ENCODE measurements around the gene AVPI1. TPM values are rescaled to one million over a fixed set of nuclear protein-coding genes. Genes with fewer than 3 reads are reported as not detected.
"Not testable (repeated sequence)": the region's sequence is repeated elsewhere in the genome, so short reads cannot be mapped to it uniquely, and the experiment has no call there.

AVPI1 gene
- total and polyA plus RNA-seq, 3 experiments from 2014 or later, result 2.3 to 3.1 (median 2.3) TPM

GRCh38 chr10:97684866-97685394, 2.1 kb downstream of the AVPI1 start:
- no peaks in the 10 kb centered on the region for H3K9me3 ChIP-seq (ENCODE audit: low read length)
- no peaks in the 10 kb centered on the region for H3K27me3 Mint-ChIP-seq
- CTCF ChIA-PET, result interaction anchor here (0.8 to 1.6 kb wide), 3 partner anchors 24 to 107 kb away, joined by 3 to 5 read pairs (median 4); no protein-coding TSS in a partner anchor
- H3K27ac Mint-ChIP-seq, result peak overlapping the region in 3 of 8 donors; percentile 22 to 87 (median 25)
- peak overlapping the region; percentile 4 for H3K4me3 ChIP-seq (ENCODE audit: low read length)
- H3K27ac ChIP-seq (ENCODE audit: low read depth, low read length), result no peak overlapping the region
- POLR2A ChIA-PET, result no interaction called here
- H3K4me1 ChIP-seq (ENCODE audit: insufficient read depth, low read length), result peaks cover 26% of the 10 kb centered on the region
- H3K36me3 Mint-ChIP-seq, result peaks cover 0 to 1% (median 0%) of the 10 kb centered on the region in 3 donors
- H3K4me1 Mint-ChIP-seq, result peaks cover 14 to 33% (median 25%) of the 10 kb centered on the region in 3 donors
- H3K36me3 ChIP-seq (ENCODE audit: insufficient read depth, low read length), result no peaks in the 10 kb centered on the region
- no peak for DNase-seq
- peak overlapping the region in 5 of 7 donors; percentile 27 to 91 (median 40) for H3K4me3 Mint-ChIP-seq
- no peaks in the 10 kb centered on the region for H3K27me3 ChIP-seq (ENCODE audit: insufficient read depth, low read length, poor library complexity, severe bottlenecking)
- H3K9me3 Mint-ChIP-seq, result no peaks in the 10 kb centered on the region

DNA sequence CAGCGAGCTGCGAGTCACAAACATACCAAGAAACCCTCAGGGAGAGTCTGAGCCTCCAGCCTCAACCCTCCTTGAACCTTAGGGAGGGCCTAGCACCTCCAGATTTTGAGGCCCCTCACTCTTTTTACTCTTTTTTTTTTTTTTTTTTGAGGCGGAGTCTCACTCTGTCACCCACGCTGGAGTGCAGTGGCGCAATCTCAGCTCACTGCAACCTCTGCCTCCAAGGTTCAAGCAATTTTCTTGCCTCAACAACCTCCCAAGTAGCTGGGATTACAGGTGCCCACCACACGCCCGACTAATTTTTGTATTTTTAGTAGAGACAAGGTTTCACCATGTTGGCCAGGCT, 2.7 kb downstream of the AVPI1 start:
- H3K27me3 Mint-ChIP-seq; H3K27ac ChIP-seq (ENCODE audit: low read depth, low read length); POLR2A ChIA-PET; H3K4me3 ChIP-seq (ENCODE audit: low read length); H3K9me3 ChIP-seq (ENCODE audit: low read length); H3K27ac Mint-ChIP-seq; H3K4me3 Mint-ChIP-seq; DNase-seq; H3K36me3 ChIP-seq (ENCODE audit: insufficient read depth, low read length); H3K36me3 Mint-ChIP-seq; H3K9me3 Mint-ChIP-seq; H3K27me3 ChIP-seq (ENCODE audit: insufficient read depth, low read length, poor library complexity, severe bottlenecking): not testable (repeated sequence)
- CTCF ChIA-PET, result interaction anchor here (0.8 to 2.8 kb wide), 4 partner anchors 9 to 47 kb away, joined by 3 to 14 read pairs (median 4); no protein-coding TSS in a partner anchor
- H3K4me1 ChIP-seq (ENCODE audit: insufficient read depth, low read length), result peaks cover 26% of the 10 kb centered on the region
- H3K4me1 Mint-ChIP-seq, result peaks cover 14 to 33% (median 25%) of the 10 kb centered on the region in 3 donors

GRCh38 chr10:97683556-97684367, 3.3 kb downstream of the AVPI1 start:
- Mint-ChIP-seq H3K36me3 (peaks cover 0 to 1% (median 0%) of the 10 kb centered on the region in 3 donors), H3K4me3 (no peak overlapping the region), H3K27ac (peak overlapping the region in 1 of 8 donors; percentile 54), H3K4me1 (peaks cover 14 to 33% (median 25%) of the 10 kb centered on the region in 3 donors), H3K27me3 (no peaks in the 10 kb centered on the region), H3K9me3 (no peaks in the 10 kb centered on the region)
- no peak overlapping the region for H3K27ac ChIP-seq (ENCODE audit: low read depth, low read length)
- ChIA-PET POLR2A (no interaction called here), CTCF (interaction anchor here (0.8 to 2.8 kb wide), 4 partner anchors 9 to 48 kb away, joined by 3 to 14 read pairs (median 4); no protein-coding TSS in a partner anchor)
- H3K4me3 ChIP-seq (ENCODE audit: low read length), result no peak overlapping the region
- no peaks in the 10 kb centered on the region for H3K27me3 ChIP-seq (ENCODE audit: insufficient read depth, low read length, poor library complexity, severe bottlenecking)
- no peaks in the 10 kb centered on the region for H3K9me3 ChIP-seq (ENCODE audit: low read length)
- peaks cover 26% of the 10 kb centered on the region for H3K4me1 ChIP-seq (ENCODE audit: insufficient read depth, low read length)
- no peaks in the 10 kb centered on the region for H3K36me3 ChIP-seq (ENCODE audit: insufficient read depth, low read length)
- DNase-seq, result no peak

DNA sequence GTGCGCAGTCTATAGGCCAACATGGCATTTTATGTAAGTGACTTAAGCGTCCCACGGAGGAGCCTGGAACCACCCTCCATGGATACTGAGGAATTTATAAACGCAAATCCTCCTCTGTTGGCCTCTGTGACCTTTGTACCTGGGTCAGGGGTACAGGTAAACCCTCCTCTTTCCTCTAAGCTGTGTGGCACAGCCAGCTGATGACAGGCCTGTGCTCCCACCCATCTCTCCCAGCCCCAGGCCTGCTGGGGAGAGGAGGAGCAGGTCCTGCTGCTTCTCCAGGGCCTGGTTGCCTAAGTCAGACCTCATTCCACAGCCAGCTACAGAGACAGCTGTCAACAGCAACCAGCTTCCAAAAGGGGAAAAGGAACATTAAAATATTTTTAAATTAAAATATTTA, 5.0 kb downstream of the AVPI1 start:
- Mint-ChIP-seq H3K27me3 (no peaks in the 10 kb centered on the region), H3K9me3 (no peaks in the 10 kb centered on the region), H3K27ac (no peak overlapping the region), H3K36me3 (peaks cover 0 to 8% (median 0%) of the 10 kb centered on the region in 3 donors), H3K4me3 (no peak overlapping the region), H3K4me1 (peaks cover 6 to 22% (median 14%) of the 10 kb centered on the region in 3 donors)
- Histone ChIP-seq H3K27me3 (ENCODE audit: insufficient read depth, low read length, poor library complexity, severe bottlenecking) (no peaks in the 10 kb centered on the region), H3K27ac (ENCODE audit: low read depth, low read length) (no peak overlapping the region), H3K4me3 (ENCODE audit: low read length) (no peak overlapping the region), H3K4me1 (ENCODE audit: insufficient read depth, low read length) (peaks cover 18% of the 10 kb centered on the region), H3K36me3 (ENCODE audit: insufficient read depth, low read length) (no peaks in the 10 kb centered on the region), H3K9me3 (ENCODE audit: low read length) (no peaks in the 10 kb centered on the region)
- ChIA-PET CTCF (interaction anchor here (1.1 to 2.8 kb wide), 2 partner anchors 20 to 53 kb away, joined by 3 to 14 read pairs; no protein-coding TSS in a partner anchor), POLR2A (interaction anchor here (0.6 kb wide), 1 partner anchor 34 kb away, joined by 3 read pairs; no protein-coding TSS in a partner anchor)
- DNase-seq, result no peak

DNA sequence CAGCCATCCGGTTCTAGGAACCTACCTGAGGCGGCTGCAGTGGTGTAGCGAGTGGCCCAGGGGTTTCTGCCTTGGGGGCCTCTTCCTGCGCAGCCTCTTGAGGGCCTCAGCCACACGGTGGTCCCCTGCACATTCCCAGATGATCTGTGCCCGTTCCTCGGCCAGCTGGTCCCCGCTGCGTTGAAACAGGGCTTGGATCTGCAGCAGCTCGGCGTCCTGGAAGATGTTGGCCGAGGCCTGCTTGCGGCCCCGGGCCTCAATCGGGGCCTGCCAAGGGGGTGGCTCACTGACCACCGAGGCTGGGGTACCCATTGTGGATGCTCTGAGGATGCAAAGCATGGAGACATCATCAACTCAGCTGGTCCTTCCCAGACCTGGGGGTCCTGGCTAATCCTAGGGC, 7.4 kb downstream of the AVPI1 start:
- H3K27me3 Mint-ChIP-seq, result no peaks in the 10 kb centered on the region
- H3K36me3 Mint-ChIP-seq, result peaks cover 2 to 26% (median 4%) of the 10 kb centered on the region in 3 donors
- Histone ChIP-seq H3K4me3 (ENCODE audit: low read length) (no peak overlapping the region), H3K9me3 (ENCODE audit: low read length) (no peaks in the 10 kb centered on the region), H3K27ac (ENCODE audit: low read depth, low read length) (no peak overlapping the region), H3K27me3 (ENCODE audit: insufficient read depth, low read length, poor library complexity, severe bottlenecking) (no peaks in the 10 kb centered on the region), H3K36me3 (ENCODE audit: insufficient read depth, low read length) (peaks cover 1% of the 10 kb centered on the region), H3K4me1 (ENCODE audit: insufficient read depth, low read length) (no peaks in the 10 kb centered on the region)
- H3K27ac Mint-ChIP-seq, result no peak overlapping the region
- POLR2A ChIA-PET, result no interaction called here
- CTCF ChIA-PET, result interaction anchor here (1.2 to 7.4 kb wide), 3 partner anchors 20 to 53 kb away, joined by 3 to 119 read pairs (median 5); partner anchors contain the start of gene ZFYVE27
- no peak overlapping the region for H3K4me3 Mint-ChIP-seq
- DNase-seq, result no peak
- H3K4me1 Mint-ChIP-seq, result peaks cover 0 to 4% (median 0%) of the 10 kb centered on the region in 3 donors
- no peaks in the 10 kb centered on the region for H3K9me3 Mint-ChIP-seq

- peak; percentile 21 to 62 (median 42) for DNase-seq
- peak overlapping the region in 3 of 8 donors; percentile 10 to 72 (median 58) for H3K27ac Mint-ChIP-seq
- peaks cover 3 to 47% (median 7%) of the 10 kb centered on the region in 3 donors for H3K36me3 Mint-ChIP-seq
- Histone ChIP-seq H3K4me1 (ENCODE audit: insufficient read depth, low read length) (no peaks in the 10 kb centered on the region), H3K9me3 (ENCODE audit: low read length) (no peaks in the 10 kb centered on the region), H3K36me3 (ENCODE audit: insufficient read depth, low read length) (peaks cover 15% of the 10 kb centered on the region), H3K27me3 (ENCODE audit: insufficient read depth, low read length, poor library complexity, severe bottlenecking) (no peaks in the 10 kb centered on the region), H3K27ac (ENCODE audit: low read depth, low read length) (no peak overlapping the region), H3K4me3 (ENCODE audit: low read length) (no peak overlapping the region)
- H3K27me3 Mint-ChIP-seq, result no peaks in the 10 kb centered on the region
- ChIA-PET POLR2A (interaction anchor here (1.3 kb wide), 1 partner anchor 10 kb away, joined by 5 read pairs; the partner anchor contains the start of gene AVPI1), CTCF (interaction anchor here (0.9 to 7.4 kb wide), 13 partner anchors 9 to 175 kb away, joined by 3 to 119 read pairs (median 5); partner anchors contain the start of genes AVPI1, MARVELD1 and ZFYVE27)
- H3K4me1 Mint-ChIP-seq, result no peaks in the 10 kb centered on the region
- H3K4me3 Mint-ChIP-seq, result no peak overlapping the region
- H3K9me3 Mint-ChIP-seq, result no peaks in the 10 kb centered on the region
Observed at GRCh38 chr10:97676770-97677581, 10.1 kb downstream of the AVPI1 start.

DNA sequence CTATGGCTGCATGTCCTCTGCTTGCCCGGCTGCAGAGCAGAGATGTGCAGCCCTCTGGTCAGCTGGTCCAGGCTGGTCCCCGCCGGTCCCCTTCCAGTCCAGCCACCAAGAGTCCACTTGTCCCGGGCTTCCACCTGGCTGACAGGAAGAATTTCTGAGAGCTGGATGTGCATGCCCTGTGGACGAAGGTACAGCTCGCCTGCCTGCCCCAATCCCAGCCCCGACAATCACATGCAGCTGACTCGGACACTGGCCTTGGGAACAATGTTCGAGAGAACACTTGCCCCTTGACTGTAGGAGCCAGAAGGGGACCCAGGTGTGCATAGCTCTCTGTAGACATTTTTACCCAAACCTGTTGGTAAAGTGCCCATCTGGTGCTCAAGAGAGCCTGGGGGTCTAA, 11.8 kb downstream of the AVPI1 start:
- H3K4me1 Mint-ChIP-seq, result no peaks in the 10 kb centered on the region
- CTCF ChIA-PET, result interaction anchor here (0.9 to 7.4 kb wide), 8 partner anchors 9 to 77 kb away, joined by 3 to 119 read pairs (median 4); partner anchors contain the start of genes AVPI1, MARVELD1 and ZFYVE27
- no peaks in the 10 kb centered on the region for H3K9me3 Mint-ChIP-seq
- H3K36me3 ChIP-seq (ENCODE audit: insufficient read depth, low read length), result peaks cover 15% of the 10 kb centered on the region
- H3K36me3 Mint-ChIP-seq, result peaks cover 3 to 56% (median 7%) of the 10 kb centered on the region in 3 donors
- no peak for DNase-seq
- no peak overlapping the region for H3K4me3 ChIP-seq (ENCODE audit: low read length)
- no peaks in the 10 kb centered on the region for H3K27me3 ChIP-seq (ENCODE audit: insufficient read depth, low read length, poor library complexity, severe bottlenecking)
- POLR2A ChIA-PET, result no interaction called here
- H3K9me3 ChIP-seq (ENCODE audit: low read length), result no peaks in the 10 kb centered on the region
- H3K4me3 Mint-ChIP-seq, result no peak overlapping the region
- no peaks in the 10 kb centered on the region for H3K4me1 ChIP-seq (ENCODE audit: insufficient read depth, low read length)
- peak overlapping the region in 1 of 8 donors; percentile 42 for H3K27ac Mint-ChIP-seq
- H3K27me3 Mint-ChIP-seq, result no peaks in the 10 kb centered on the region
- H3K27ac ChIP-seq (ENCODE audit: low read depth, low read length), result no peak overlapping the region

All from CD8-positive, alpha-beta memory T cell (primary cell).